ENCODE data around the gene PLCXD1.
"Not testable (repeated sequence)": the region's sequence is repeated elsewhere in the genome, so short reads cannot be mapped to it uniquely, and the experiment has no call there.

The PLCXD1 gene
- 9.8 to 11.7 reads per million in 2 experiments for total RNA-seq

- no peak for DNase-seq (ENCODE audit: low read depth)
Observed at GRCh38 chrX:281166-281999, at the start of gene PLCXD1. Gene PLCXD1 (plus strand): TSS chrX:281381. CDS start chrX:284188, 2,807 bp downstream.

GRCh38 chrX:231637-232277 is 49.4 kb upstream of the PLCXD1 start:
- DNase-seq (ENCODE audit: low read depth) = not testable (repeated sequence)

GRCh38 chrX:232278-232655 is 48.9 kb upstream of the PLCXD1 start:
- DNase-seq (ENCODE audit: low read depth) = not testable (repeated sequence)

- not testable (repeated sequence) for DNase-seq (ENCODE audit: low read depth)
Observed at GRCh38 chrX:236201-236600, 45.0 kb upstream of the PLCXD1 start.

GRCh38 chrX:250965-251364 is 30.2 kb upstream of the PLCXD1 start:
- no peak for DNase-seq (ENCODE audit: low read depth)

GRCh38 chrX:251396-252243 is 29.6 kb upstream of the PLCXD1 start:
- not testable (repeated sequence) for DNase-seq (ENCODE audit: low read depth)

GRCh38 chrX:252244-252956 is 28.8 kb upstream of the PLCXD1 start:
- no peak for DNase-seq (ENCODE audit: low read depth)

- no peak for DNase-seq (ENCODE audit: low read depth)
Observed at GRCh38 chrX:252957-253291, 28.3 kb upstream of the PLCXD1 start.

- no peak for DNase-seq (ENCODE audit: low read depth)
Observed at GRCh38 chrX:253451-254297, 27.5 kb upstream of the PLCXD1 start.

GRCh38 chrX:254630-255215 is 26.5 kb upstream of the PLCXD1 start:
- DNase-seq (ENCODE audit: low read depth) = no peak

GRCh38 chrX:255923-256331 is 25.3 kb upstream of the PLCXD1 start:
- DNase-seq (ENCODE audit: low read depth) = no peak

GRCh38 chrX:257054-257453 is 24.1 kb upstream of the PLCXD1 start:
- not testable (repeated sequence) for DNase-seq (ENCODE audit: low read depth)

- DNase-seq (ENCODE audit: low read depth) = no peak
Observed at GRCh38 chrX:257681-258289, 23.4 kb upstream of the PLCXD1 start.

- DNase-seq (ENCODE audit: low read depth) = no peak
Observed at GRCh38 chrX:258291-259040, 22.7 kb upstream of the PLCXD1 start.

GRCh38 chrX:259692-260355 is 21.4 kb upstream of the PLCXD1 start:
- no peak for DNase-seq (ENCODE audit: low read depth)

- DNase-seq (ENCODE audit: low read depth) = no peak
Observed at GRCh38 chrX:261167-261918, 19.8 kb upstream of the PLCXD1 start.

- DNase-seq (ENCODE audit: low read depth) = no peak
Observed at GRCh38 chrX:261919-262352, 19.2 kb upstream of the PLCXD1 start.

GRCh38 chrX:262381-262909 is 18.7 kb upstream of the PLCXD1 start:
- DNase-seq (ENCODE audit: low read depth) = no peak

Data from T follicular helper cell (primary cell).